Endothelial cell of umbilical vein (primary cell): ENCODE measurements around the gene FBXO40. TPM values are rescaled to one million over a fixed set of nuclear protein-coding genes. Genes with fewer than 3 reads are reported as not detected.

ENCODE experiments used
- BruUV-seq: library from RNA; stranded (reverse); fragments of 400-500 nt; replicated peaks from 2 replicates; lab custom pipeline; 2021; lab: Mats Ljungman, UMichigan
- CTCF ChIA-PET: fragments of 300-600, 350-600 bp; sonication (Branson Sonifier 250); formaldehyde crosslinking; loops from one replicate; lab custom pipeline; 2021; ENCODE audit warnings: antibody characterized with exemption, inconsistent platforms; lab: Charles Lee
- POLR2A ChIA-PET: fragments of 300-600, 350-600 bp; sonication (Branson Sonifier 250); formaldehyde crosslinking; loops from one replicate; lab custom pipeline; 2021; ENCODE audit warnings: antibody characterized with exemption, inconsistent platforms; lab: Charles Lee
- DNase-seq: peaks from one replicate; pipeline ENCODE4 v3.0.0-alpha.2; 2011; ENCODE audit warnings: low read depth, low spot score
- FAIRE-seq: peaks from 2 replicates; lab custom pipeline; 2011; peaks lifted over from hg19 to GRCh38; lab: Jason Lieb, UNC
- H2AFZ ChIP-seq: 2 replicates; pipeline ENCODE4 v1.6.0; 2012; ENCODE audit warnings: low read depth, low read length, control low read depth, inconsistent platforms
- H3K27ac ChIP-seq: 2 replicates; pipeline ENCODE4 v1.5.1; 2011; ENCODE audit warnings: low read depth, mild to moderate bottlenecking, control low read depth, low read length, moderate library complexity; ENCODE audit not compliant: insufficient read depth
- H3K27me3 ChIP-seq, 2 experiments: 2 replicates each; pipeline versions ENCODE4 v1.6.0 to v1.6.1; 2011; ENCODE audit warnings: low read length in 2 of 2, mixed read lengths in 1 of 2; ENCODE audit not compliant: control insufficient read depth in 2 of 2, insufficient read depth in 2 of 2
- H3K36me3 ChIP-seq, 2 experiments: 2 replicates in 1 of 2; 3 replicates in 1 of 2; pipeline ENCODE4 v1.5.1; 2011; ENCODE audit warnings: low read length in 2 of 2, mild to moderate bottlenecking in 1 of 2, moderate library complexity in 1 of 2; ENCODE audit not compliant: control insufficient read depth in 2 of 2, insufficient read depth in 2 of 2; ENCODE audit errors: extremely low read depth in 1 of 2
- H3K4me1 ChIP-seq: 3 replicates; pipeline ENCODE4 v1.5.1; 2011; ENCODE audit warnings: mild to moderate bottlenecking, low read length; ENCODE audit not compliant: control insufficient read depth, insufficient read depth; ENCODE audit errors: extremely low read depth
- H3K4me2 ChIP-seq: 2 replicates; pipeline ENCODE4 v1.6.1; 2011; ENCODE audit warnings: low read length, control low read depth, mixed read lengths; ENCODE audit not compliant: insufficient read depth
- H3K4me3 ChIP-seq, 3 experiments: fragments of 200-600 bp in 1 of 3; sonication (generic), shearing (Covaris generic) in 1 of 3; replicated peaks in 1 of 3; 2 replicates each; pipeline ENCODE4 v1.5.1; 2011 to 2016; ENCODE audit warnings: control low read depth in 3 of 3, low read length in 3 of 3, mild to moderate bottlenecking in 2 of 3, inconsistent platforms in 1 of 3, low read depth in 1 of 3, moderate library complexity in 1 of 3; ENCODE audit not compliant: insufficient read depth in 1 of 3
- H3K79me2 ChIP-seq: 2 replicates; pipeline ENCODE4 v1.6.0; 2012; ENCODE audit warnings: low read length, inconsistent platforms; ENCODE audit not compliant: control insufficient read depth, insufficient read depth
- H3K9ac ChIP-seq: replicated peaks from 2 replicates; pipeline ENCODE3; 2011; ENCODE audit warnings: low read length, control low read depth; ENCODE audit not compliant: insufficient read depth; ENCODE audit errors: extremely low read depth
- H3K9me1 ChIP-seq: replicated peaks from 3 replicates; pipeline ENCODE4 v1.6.0; 2011; ENCODE audit warnings: mild to moderate bottlenecking, low read length; ENCODE audit not compliant: control insufficient read depth, insufficient read depth; ENCODE audit errors: extremely low read depth
- H3K9me3 ChIP-seq: replicated peaks from 2 replicates; pipeline ENCODE4 v1.5.1; 2012; ENCODE audit warnings: low read length, inconsistent platforms; ENCODE audit not compliant: control insufficient read depth, insufficient read depth
- H4K20me1 ChIP-seq: replicated peaks from 2 replicates; pipeline ENCODE3; 2011; ENCODE audit warnings: mild to moderate bottlenecking, low read length; ENCODE audit not compliant: control insufficient read depth, insufficient read depth; ENCODE audit errors: extremely low read depth
- EZH2 ChIP-seq: IDR thresholded peaks from 2 replicates; pipeline ENCODE4 v1.6.1; 2012; ENCODE audit warnings: borderline replicate concordance, low read depth, mild to moderate bottlenecking, moderate library complexity, low read length, inconsistent platforms; ENCODE audit not compliant: severe bottlenecking
- JUN ChIP-seq: IDR thresholded peaks from 2 replicates; pipeline ENCODE4 v1.6.1; 2011; ENCODE audit warnings: borderline replicate concordance, low read depth; ENCODE audit not compliant: insufficient read length, insufficient read depth
- MYC ChIP-seq: IDR thresholded peaks from one replicate; pipeline ENCODE4 v1.6.1; 2011; ENCODE audit warnings: mild to moderate bottlenecking, low read depth, low read length
- POLR2A ChIP-seq: IDR thresholded peaks from 2 replicates; pipeline ENCODE4 v1.6.1; 2012; ENCODE audit warnings: low read depth, mild to moderate bottlenecking, control low read depth, low read length
- POLR2AphosphoS5 ChIP-seq: IDR thresholded peaks from 2 replicates; pipeline ENCODE4 v1.6.1; 2012; ENCODE audit warnings: low read depth, mild to moderate bottlenecking, control low read depth, low read length, moderate library complexity; ENCODE audit not compliant: insufficient read depth
- dilution Hi-C: fragments of 300-500 bp; cut with MboI; formaldehyde crosslinking; loops from one replicate; pipeline ENCODE4 v1.15.0; 2019; ENCODE audit warnings: low sequenced_read_pairs; ENCODE audit not compliant: extremely low pct_ligation_motif_present
- intact Hi-C: fragments of 100-400 bp; cut with micrococcal nuclease; formaldehyde crosslinking; loops from one replicate; pipeline ENCODE4 v1.10.0; 2022
- polyA plus RNA-seq, 4 experiments: library from polyadenylated mRNA; depleted of rRNA in 3 of 4; stranded (reverse) in 3 of 4; unstranded in 1 of 4; fragments of >200 nt; gene quantifications; 2 replicates each; pipeline versions ENCODE4 v1.2.1 to v1.2.3, GENCODE V29; 2011 to 2012; ENCODE audit warnings: missing spikeins in 1 of 4
- total RNA-seq: library from RNA; stranded (reverse); gene quantifications from 2 replicates; pipeline ENCODE4 v1.2.3, GENCODE V29; 2021
- TF ChIP-seq, protein P1 (sequence below): IDR thresholded peaks from 2 replicates; pipeline ENCODE4 v1.6.1; 2011; ENCODE audit not compliant: insufficient read depth, insufficient read length
- TF ChIP-seq, protein P2 (sequence below), 2 donors: IDR thresholded peaks; 1 replicate in 1 of 2; 2 replicates in 1 of 2; pipeline ENCODE4 v1.5.1; 2011; ENCODE audit warnings: low read length in 2 of 2, mild to moderate bottlenecking in 2 of 2, moderate library complexity in 2 of 2, control low read depth in 1 of 2, inconsistent platforms in 1 of 2, low read depth in 1 of 2; ENCODE audit not compliant: insufficient read depth in 1 of 2; ENCODE audit errors: extremely low read depth in 1 of 2

FBXO40 gene
- total and polyA plus RNA-seq, 2 donors (not counting 3 experiments of a cell fraction or from before 2014, with no cell fraction given), result not detected

DNA sequence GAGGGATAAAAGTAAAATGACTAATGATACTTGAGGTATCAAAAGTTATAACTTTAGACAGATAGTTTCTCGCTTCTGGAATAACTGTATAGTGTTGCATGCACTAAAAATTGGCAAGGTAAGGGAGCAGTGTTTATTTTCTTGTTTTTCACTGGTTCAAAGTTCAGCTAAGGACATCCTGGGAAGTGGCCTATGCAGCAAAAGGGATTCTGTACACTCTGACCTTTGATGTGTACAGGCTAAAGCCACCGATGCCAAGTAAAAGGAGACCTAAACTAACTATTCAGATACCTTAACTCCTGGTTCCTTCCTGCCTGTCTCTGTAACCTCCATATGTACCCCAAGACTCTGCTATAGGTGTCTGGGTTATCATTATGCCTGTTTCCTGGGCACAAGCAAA lies 1.7 kb downstream of the FBXO40 start:
- CTCF ChIA-PET, result no interaction called here
- intact Hi-C loops, result no loop called here
- FAIRE-seq, result no peak

More for the DNA sequence above, 1.7 kb downstream of the FBXO40 start:
- Histone ChIP-seq H3K27me3 (peaks cover 5 to 11% of the 10 kb centered on the region in 2 experiments), H3K9ac (no peak overlapping the region), H3K4me2 (no peak overlapping the region), H3K4me1 (no peaks in the 10 kb centered on the region), H4K20me1 (no peaks in the 10 kb centered on the region), H3K9me1 (no peaks in the 10 kb centered on the region), H3K9me3 (no peaks in the 10 kb centered on the region), H3K27ac (no peak overlapping the region), H3K4me3 (no peak overlapping the region), H3K79me2 (no peaks in the 10 kb centered on the region), H3K36me3 (no peaks in the 10 kb centered on the region), H2AFZ (no peak overlapping the region)
- POLR2A ChIA-PET, result no interaction called here
- dilution Hi-C loops, result no loop called here
- DNase-seq, result no peak
- no TSS peak for BruUV-seq
- TF ChIP-seq POLR2A, result no peak
- TF ChIP-seq, protein P1, sequence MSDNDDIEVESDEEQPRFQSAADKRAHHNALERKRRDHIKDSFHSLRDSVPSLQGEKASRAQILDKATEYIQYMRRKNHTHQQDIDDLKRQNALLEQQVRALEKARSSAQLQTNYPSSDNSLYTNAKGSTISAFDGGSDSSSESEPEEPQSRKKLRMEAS, result no peak
- TF ChIP-seq, protein P2, sequence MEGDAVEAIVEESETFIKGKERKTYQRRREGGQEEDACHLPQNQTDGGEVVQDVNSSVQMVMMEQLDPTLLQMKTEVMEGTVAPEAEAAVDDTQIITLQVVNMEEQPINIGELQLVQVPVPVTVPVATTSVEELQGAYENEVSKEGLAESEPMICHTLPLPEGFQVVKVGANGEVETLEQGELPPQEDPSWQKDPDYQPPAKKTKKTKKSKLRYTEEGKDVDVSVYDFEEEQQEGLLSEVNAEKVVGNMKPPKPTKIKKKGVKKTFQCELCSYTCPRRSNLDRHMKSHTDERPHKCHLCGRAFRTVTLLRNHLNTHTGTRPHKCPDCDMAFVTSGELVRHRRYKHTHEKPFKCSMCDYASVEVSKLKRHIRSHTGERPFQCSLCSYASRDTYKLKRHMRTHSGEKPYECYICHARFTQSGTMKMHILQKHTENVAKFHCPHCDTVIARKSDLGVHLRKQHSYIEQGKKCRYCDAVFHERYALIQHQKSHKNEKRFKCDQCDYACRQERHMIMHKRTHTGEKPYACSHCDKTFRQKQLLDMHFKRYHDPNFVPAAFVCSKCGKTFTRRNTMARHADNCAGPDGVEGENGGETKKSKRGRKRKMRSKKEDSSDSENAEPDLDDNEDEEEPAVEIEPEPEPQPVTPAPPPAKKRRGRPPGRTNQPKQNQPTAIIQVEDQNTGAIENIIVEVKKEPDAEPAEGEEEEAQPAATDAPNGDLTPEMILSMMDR (IDR thresholded peaks at IDR 0.05; ENCODE audit: extremely low read depth in 1 of 2, insufficient read depth in 1 of 2, low read depth in 1 of 2, low read length in 2 of 2), result no peak
- no peak for TF ChIP-seq POLR2AphosphoS5
- TF ChIP-seq EZH2, result no peak
- TF ChIP-seq JUN, result no peak
- no peak for TF ChIP-seq MYC
